Germinal center (tissue), 1 donor: ENCODE data around the gene CLEC16A.

Experiments
- DNase-seq: peaks from one replicate; pipeline ENCODE4 v3.0.0; 2012; ENCODE audit warnings: mixed read lengths, low spot score

The CLEC16A gene

DNA sequence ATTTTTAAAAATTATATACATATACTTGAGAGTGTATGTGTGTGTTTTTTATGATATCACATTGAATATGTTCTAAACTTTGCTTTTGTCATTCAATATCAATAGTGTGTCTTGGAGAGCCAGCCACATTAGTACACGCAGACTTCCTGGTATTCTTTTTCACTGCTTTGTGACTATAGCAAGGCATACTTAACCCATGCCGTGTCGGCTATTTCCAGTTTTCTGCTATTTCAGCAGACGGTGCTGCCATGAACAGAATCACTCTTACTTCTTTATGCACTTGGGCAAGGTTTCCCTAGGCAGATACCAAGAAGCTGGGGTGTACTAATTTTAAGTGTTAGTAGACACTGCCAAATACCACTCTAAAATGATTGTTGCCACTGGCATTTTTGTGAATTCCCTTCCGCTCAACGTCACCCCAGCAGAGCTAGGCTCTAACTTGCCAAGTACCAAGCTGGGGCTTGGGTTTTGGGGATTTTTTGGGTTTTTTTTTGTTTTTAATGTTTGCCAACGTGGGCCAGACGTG, 176.8 kb downstream of the CLEC16A start:
- no peak for DNase-seq

DNA sequence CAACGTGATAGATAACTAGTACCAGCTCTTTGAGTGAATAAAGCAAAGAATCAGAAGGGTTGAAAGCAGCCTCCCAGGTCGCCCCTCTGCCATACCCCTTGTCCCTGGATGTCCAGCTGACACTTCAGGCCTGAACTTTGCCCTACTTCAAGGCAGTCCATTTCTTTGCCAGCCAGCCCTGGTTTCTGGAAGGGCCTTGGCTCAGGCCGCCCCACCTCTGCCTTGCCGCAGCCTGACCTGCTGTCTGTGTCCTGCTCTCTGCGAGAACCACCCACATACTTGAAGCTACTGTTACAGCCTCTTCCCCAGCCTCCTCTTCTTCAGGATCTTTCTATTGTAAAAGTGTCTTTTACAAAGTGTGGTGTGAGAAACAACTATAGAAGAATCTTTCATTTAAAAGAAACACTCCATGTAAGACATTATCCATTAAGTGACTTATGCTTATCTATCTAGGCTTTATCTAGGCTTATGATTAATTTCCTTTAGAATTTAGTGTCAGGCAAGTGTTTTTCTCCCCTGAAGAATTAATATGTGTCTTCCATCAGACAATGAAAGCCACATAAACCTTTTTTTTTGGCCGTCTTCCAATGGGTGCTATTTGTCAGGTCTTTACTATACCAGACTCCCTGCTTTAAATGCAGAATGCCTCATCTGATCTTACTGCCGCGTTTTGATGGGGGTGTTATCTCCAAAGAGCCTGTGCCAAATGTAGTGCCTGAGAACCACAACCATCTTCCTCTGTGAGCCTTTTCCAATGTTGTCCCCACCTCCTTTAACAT, 177.7 kb downstream of the CLEC16A start:
- no peak for DNase-seq

DNA sequence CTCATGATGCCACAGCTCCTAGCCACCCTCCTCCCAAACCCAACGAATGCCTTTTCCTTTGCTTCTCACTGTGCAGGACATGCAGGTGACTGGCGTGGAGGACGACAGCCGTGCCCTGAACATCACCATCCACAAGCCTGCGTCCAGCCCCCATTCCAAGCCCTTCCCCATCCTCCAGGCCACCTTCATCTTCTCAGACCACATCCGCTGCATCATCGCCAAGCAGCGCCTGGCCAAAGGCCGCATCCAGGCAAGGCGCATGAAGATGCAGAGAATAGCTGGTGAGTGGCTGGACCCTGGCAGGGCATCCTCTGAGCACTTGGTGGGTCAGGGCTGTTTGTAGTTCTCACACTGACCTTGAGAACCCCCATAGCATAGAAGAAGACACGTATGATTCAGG, 179.3 kb downstream of the CLEC16A start:
- no peak for DNase-seq

DNA sequence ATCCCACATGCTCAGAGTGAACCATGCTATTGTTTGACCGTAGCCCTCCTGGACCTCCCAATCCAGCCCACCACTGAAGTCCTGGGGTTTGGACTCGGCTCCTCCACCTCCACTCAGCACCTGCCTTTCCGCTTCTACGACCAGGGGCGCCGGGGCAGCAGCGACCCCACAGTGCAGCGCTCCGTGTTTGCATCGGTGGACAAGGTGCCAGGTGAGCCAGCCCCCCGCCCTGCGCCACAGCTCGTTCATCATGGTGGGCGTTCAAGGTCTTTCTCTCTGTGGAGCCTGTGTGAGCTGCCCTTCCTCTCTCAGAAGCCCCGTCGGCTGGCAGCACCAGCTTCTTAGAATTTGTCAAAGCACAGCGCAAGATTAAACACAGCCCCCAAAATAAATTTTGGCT, 181.6 kb downstream of the CLEC16A start:
- no peak for DNase-seq

DNA sequence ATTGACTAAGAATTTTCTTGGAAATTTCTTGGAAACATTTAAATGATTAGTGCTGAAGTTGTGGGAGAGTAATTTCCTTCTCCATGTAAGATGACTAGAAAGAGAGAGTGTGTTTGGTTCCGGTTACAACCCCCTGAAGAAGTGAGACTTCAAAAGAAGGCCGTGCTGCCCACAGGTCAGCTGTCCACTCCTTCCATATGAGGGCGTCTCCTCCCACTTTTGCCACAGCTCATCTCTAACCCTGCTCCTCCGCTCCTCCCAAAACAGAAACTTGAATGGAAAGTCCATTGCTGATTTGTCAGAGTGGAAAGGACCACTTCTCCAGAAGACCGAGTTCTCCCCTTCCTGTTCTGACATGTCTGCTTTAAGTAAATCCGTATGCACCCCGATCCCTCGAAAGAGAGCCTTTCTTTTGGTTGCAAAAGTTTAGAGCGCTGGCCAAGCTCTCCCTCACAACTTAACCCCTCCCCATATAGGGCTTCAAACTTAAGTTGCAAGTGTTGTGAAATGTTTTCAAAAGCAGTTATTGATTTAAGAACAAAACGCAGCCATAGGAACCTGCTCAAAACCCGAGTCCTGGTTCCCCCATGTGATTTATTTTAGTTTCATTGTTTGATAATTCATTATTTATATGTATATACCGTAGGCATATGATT, 182.2 kb downstream of the CLEC16A start:
- no peak for DNase-seq

DNA sequence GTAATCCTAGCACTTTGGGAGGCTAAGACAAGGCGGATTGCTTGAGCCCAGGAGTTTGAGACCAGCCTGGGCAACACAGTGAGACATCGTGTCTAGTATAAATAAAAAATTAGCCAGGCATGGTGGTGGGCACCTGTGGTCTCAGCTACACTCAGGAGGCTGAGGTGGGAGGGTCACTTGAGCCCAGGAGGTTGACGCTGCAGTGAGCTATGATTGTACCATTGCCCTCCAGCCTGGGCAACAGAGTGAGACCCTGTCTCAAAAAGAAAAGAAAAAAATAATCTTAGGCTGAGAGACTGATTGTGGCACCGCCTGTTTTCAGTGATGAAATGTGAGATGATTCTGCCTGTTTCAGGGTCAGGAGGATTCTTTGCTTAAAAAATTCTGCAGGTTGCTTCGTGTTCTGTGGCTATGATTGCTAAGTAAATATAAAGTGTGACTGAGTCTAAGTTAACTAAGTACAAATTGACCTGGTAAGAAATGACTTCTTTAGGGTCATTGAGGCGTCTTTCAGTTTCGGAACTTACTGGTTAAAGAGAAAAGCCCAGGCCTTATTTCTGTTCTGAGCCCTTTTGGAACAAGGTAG, 183.3 kb downstream of the CLEC16A start:
- no peak for DNase-seq

DNA sequence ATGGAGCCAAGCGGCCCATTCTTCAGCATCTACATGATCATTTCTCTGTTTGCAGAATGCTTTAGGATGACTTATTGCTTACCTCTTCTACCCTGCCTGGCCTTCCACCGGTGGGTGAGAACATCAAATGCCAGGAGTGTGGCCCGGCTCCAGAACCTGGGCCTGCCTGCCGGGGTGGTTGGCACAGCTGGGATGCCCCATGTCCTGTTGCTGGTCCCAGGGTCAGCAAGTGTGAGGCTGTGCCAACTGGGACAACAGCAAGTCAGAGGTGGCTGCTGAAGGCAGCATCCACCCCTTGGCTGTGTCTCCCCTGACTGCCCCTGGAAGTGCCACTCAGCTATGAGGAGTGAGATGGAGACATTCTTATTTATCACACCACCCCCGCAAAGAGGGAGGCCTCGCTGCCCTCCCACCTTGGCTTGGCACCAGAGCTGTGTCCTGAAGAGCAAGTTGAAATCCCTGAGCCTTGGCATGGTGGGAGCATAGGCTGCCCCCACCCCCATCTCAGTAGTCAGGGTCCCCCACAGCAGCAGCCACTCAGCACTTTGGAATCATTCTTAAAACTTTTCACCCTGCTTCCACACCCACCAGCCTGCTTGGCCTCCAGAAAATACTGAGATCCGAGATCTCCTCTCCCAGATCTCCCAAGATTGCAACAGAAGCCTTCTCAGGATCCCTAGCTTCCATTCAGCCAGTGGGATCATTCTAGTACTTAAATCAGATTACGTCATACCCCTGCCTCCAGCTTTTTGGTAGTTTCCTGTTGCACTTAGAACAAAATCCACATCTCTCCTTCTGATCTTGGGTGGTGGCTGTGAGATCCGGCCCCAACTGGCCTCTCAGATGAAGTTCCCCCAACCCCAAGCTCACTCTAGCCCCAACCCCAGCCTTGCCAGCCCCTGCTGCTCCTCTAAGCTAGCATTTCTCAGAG, 184.1 kb downstream of the CLEC16A start:
- DNase-seq: no peak

DNA sequence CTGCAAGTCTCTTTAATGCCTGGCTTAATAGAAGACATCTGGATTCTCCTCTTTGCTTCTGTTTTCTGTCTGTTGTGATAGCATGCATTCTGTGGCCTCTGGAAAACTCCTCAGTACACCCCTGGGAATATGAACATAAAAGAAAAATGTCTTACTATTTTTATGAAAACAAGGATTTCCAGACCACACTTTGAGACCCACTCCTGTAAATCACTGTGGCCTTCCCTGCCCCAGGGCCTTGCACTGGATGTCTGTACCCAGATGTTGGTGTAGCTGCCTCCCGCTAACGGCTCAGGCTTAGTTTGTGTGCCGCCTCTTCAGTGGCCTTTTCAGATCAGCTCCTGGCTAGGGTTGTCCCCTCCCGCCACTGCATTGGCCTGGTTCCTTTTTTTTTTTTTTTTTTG, 185.0 kb downstream of the CLEC16A start:
- DNase-seq: no peak

DNA sequence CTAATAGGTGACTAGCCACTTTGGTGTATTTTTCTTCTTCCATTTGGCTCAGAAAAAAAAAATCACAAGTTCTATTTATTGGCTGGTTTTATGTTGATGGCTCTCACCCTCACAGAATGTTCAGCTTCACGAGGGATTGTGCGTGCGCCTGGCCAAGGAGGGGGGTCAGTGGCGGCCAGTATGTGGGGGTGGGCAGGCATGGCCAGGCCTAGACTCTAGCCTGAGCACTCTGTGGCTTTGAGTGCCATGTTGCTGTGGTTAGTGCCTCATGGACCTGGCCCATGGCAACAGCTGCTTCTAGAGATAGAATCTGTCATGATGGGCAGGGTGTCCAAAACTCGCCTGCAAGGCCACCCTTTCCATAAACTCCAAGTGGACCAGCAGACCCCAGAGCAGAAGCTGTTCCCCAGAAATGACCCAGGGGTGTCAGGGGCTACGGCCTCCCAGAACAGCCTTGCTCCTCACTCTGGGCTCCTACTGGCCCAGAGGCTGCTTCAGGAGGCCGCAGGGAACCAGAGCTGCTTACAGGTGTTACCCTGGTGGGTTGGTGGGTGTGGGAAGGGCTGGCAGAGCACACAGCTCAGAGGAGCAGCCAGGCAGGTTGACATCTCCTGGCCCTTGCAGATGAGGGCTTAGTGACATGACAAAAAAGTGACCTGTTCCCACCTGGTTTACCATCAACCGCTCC, 186.8 kb downstream of the CLEC16A start:
- no peak for DNase-seq

DNA sequence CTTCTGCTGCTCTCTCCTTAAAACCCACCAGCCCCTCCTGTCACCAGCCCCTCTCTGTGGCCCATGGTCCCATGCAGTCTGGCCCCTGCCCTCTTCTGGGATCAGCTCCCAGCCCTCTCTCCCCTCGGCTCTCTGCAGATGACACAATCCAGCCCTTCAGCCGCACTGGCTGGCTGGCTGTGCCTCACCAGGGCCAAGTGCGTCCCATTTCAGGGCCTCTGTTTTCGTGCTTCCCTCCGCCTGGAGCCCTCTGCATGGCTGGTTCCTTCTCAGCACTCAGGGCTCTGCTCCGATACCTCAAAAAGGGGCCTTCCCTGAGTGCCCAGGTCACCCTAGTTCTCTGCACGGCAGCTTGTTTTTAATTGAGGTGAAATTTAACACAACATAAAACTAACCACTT, 187.3 kb downstream of the CLEC16A start:
- no peak for DNase-seq

DNA sequence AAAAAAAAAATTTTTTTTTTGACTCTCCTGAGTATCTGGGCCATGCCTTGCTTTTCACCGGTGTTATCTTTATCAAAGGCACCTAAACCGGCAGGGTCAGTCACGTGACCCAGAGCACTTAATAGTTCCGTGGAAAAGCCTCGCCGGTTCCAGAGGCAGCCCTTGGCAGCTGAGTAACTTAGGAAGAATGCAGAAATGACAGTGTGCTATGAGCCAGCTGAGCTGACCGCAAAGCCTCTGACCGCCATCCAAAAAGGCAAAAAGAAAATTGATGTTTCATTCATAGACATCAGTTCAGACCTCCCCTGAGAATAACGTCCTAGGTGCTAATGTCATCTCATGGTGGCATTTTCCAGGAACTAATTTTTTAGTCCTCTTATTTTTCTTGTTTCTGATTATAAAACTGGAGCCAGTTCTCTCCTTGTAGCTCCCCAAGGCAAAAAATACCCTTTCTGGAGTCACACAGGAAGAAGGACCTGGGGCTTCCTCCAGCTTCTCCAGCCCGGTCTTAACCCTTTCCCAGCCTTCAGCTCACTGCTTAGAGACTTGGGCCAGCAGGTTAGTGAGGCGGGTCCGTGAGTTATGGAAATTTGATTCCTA, 189.1 kb downstream of the CLEC16A start:
- DNase-seq: no peak

DNA sequence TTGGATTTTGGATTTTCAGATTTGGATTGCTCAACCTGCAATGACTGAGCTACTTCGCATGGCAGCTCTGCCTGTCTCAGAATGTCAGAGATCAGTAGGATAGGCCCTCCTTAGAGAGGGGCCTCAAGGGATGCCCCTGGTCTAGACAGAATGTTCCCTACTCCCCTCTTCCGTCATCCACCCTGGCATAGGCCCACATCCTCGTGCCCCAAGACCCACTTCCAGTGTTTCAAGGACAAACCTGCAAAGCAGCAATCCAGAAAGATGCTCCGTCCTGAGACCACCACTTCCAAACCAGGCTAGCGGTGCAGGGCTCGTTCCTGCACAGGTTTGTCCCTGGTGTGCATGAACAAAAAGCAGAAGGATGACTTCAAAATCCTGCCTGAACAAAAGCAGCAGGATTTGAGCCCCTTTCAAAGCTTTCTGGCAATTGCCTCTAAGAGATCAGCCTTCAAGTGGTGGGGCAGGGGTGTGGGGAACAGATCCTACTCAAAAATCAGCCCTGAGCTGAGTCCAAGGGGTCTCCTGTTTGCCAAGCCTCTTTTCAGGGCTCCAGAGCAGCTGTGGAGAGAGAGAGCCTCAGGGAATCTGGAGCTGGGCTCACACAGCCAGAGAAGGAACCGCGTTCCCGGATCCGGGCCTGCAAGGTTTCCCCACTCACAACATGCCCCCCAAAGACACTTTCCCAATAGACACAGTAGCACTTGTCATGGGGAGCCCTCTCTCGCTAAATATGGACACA, 190.5 kb downstream of the CLEC16A start:
- no peak for DNase-seq

DNA sequence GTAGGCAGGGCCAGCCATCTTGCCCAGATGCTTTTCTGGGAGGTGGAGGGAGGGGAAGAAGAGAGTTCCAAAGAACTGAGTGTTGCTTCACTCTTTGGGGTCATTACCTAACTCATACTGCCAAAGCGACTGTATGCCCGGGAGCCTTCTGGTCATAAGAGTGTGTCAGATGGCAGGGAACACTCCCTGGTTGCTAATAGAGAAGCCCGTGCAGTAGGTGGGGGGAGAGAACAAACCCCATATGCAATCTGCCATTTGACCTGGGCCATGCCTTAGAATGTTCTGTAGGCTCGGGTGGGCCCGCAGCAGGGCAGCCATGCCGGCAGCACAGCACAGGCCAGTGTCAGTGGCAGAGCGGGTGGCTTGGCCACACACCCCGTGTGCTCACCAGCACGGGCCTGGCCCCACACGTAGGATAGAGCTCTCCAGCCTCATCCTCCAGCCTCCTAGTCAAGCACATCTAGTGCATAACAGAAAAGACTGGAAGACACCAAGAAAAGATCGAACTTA, 191.2 kb downstream of the CLEC16A start:
- no peak for DNase-seq

DNA sequence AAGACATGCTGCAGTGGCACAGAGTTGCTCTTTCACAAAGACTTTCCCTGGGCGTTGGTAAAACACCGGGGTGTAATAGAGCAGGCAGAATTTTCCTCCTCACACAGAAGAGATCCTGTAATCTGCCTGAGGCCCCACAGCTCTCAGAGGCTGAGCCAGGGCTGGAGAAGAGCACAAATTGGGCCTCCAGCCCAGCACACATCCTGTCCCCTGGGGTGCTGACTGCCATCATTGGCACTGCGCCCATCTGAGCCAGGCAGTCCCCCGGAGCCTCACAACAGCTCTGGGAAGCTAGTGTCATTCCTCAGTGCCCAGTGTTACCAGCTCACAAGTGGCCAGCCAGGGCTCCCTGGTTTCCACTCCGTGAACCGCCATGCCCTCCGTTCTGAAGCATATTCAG, 192.2 kb downstream of the CLEC16A start:
- DNase-seq: no peak

DNA sequence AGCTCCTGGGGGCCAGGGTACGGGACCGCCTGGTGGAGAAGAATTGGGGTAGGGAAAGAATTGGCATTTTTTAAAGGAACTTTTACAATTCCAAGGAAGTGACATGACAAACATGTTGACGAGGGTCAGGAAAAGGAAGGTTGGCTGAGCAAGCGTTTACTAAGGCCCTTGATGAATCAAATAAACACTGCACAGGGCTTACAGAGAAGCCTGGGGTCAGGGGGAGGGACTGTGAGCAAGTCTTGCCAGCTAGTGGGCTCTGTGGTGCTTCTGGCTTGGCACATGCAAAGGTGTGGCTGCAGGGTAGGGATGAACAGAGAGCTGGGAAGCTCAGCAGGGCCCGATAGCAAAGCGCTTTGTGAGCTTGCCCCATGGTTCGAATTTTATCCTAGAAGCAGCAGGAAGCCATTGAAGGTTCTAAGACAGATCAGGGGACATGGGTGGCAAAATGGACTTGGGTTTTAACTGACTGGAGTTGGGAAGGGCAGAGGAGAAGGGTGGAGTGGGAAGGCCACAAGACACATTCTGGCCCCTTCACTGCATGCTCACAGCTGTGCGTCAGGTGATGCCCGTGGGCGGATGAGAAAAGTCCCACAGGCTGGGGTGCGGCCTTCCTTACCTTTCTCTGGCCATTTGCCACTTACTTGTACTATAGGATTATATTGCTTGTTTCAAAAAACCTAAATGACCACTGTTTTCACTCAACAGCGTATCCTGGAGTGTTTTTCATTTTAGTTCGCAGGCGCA, 193.8 kb downstream of the CLEC16A start:
- DNase-seq: no peak

DNA sequence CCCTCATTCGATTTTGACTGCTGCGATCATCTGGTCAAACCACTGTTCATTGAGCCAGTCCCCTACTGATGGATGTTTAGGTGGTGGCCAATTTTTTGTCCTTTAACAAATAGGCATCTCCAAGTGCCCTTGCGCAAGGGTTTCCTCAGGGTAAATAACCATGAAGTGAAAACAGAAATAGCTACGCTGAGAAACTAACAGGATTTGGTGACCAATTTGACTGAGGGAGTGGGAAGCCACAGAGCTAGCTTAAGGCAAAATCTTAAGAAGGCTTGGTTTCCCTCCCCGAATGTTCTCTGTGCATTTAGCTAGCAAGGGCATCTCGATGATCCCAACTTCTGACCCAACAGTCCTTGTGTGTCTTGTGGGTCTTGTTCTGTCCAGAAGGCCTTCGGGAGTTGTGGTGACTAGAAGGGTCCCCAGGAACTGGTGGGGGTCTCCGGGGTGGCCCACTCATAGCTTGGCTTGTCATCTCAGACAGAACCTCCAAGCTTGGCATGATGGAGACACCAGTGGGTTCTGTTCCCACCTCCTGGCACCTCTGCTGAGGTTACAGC, 194.5 kb downstream of the CLEC16A start:
- no peak for DNase-seq

DNA sequence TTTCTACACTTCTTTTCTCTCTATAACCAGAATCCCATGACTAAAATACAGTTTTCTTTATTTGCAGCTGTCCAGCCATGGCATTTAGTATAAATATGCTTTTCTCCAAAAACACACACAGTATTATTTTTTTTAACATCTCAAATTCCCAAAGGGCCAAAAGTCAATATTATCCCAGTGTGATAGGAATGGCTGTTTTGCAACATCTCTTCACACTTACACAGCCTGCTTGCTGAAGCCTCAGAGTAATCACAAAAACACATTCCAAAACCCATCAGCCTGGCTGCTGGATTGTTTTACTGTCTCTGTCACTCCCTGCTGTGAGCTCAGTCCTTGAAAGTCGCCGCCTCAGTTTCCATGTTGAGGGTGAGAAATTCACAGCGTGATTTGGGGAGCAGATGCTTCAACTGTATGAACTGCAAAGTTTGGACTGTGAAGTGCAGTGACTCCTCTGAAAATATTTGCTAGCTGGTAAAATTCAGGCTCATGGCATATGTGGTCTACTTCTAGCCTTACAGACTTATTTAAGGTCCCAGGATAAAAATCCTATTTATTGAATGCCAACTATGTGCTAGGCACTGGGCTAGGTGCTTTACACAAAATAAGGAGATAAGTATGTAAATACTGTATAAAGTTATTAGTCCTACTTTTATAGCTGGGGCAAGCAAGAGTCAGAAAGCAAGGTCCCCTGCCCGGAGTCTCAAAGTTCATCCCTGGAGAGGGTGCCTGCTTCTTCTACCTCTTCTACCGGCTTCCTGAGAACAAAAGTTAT, 195.1 kb downstream of the CLEC16A start:
- no peak for DNase-seq

DNA sequence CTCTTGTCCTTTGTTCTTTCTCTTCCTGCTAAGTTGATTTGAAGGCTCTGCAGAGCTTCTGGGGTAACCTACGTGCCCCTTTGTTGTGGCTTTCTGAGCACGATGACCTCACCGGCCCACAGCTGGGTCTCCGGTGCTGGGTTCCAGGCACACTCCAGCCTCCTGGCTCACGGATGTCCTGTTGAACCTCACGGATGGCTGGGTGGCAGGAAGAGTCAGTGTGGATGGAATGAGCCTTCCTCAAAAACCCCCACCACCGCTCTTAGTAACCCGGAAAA, 195.7 kb downstream of the CLEC16A start:
- DNase-seq: no peak

DNA sequence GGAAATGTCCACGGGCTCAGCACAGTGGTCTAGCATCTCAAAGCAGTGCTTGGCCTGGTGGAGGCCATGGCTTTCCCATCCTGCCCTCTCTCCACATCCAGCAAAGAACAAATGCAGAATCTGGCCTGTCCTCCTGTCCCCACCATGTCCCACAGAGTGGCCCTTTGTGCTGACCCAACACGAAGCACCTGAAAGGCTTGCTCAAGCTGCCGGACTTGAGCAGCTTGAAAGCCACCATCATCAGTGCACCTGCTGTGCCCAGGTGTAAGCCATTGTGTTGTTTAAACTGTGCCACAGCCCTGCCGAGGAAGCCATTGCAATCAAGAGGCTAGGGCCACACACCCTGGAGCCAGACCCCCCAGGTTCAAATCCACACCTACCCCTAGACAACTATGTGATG, 196.1 kb downstream of the CLEC16A start:
- DNase-seq: no peak
